Measurements from ENCODE around the gene C2orf80. TPM values are rescaled to one million over a fixed set of nuclear protein-coding genes. Genes with fewer than 3 reads are reported as not detected.
"Not testable (repeated sequence)": the region's sequence is repeated elsewhere in the genome, so short reads cannot be mapped to it uniquely, and the experiment has no call there.

Gene C2orf80
- total RNA-seq (2014; rRNA removed; shearing (Covaris generic); ENCODE audit: low replicate concordance), result not detected in 2 replicates

DNA sequence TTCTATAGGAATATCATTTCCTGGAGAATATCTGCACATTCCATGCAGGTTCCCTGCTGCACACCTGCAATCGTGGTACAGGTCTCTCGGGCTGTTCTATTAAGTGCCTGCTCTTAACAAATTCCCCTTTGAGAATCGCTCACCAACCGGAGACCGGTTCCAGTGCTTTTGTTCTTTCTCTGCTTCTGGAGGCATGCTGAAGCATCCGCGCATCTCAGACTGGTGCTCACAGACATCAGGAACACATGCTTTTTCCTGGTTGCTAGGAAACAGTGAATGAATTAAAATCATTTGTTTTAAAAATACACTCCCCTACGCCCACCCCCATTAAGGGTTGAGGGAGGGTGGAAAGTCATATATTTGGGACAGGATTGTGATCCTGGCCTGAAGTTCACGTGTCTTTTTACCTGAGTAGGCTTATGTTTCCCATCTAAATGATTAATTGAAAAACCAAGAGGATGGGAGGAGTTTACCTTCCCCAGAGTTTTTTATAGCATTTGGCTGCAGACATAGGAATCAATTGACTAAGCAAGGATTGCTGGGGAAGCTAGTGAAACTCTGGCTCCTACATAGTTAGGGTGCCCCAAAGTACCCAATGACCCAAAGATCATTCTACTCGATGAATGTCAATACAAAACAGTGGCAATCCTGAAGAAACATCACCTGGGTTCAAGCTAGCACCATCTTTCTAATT, at the start of gene C2orf80:
Gene C2orf80 (minus strand): TSS at position 221 of the 694 bp plus-strand sequence. CDS start 3,044 bp downstream, outside the sequence.
- no peaks in the 10 kb centered on the region for H3K27me3 ChIP-seq (ENCODE audit: low read length)
- H4K20me1 ChIP-seq (ENCODE audit: insufficient read depth, low read depth, low read length), result no peaks in the 10 kb centered on the region
- H3K36me3 ChIP-seq (ENCODE audit: insufficient read depth, low read length), result no peaks in the 10 kb centered on the region
- no peak within 1 kb of the TSS for H2AFZ ChIP-seq (ENCODE audit: low read length)
- no peaks in the 10 kb centered on the region for H3K4me1 ChIP-seq (ENCODE audit: low read length)
- H3K9ac ChIP-seq (ENCODE audit: low read length), result no peak within 1 kb of the TSS
- no peaks in the 10 kb centered on the region for H3K9me3 ChIP-seq (ENCODE audit: low read length)
- no peaks in the 10 kb centered on the region for H3K79me2 ChIP-seq (ENCODE audit: low read length)
- no peaks in the 10 kb centered on the region for H3K9me2 ChIP-seq (replicated peaks; ENCODE audit: insufficient read depth, low read length)
- no peak within 1 kb of the TSS for H3K4me3 ChIP-seq (ENCODE audit: low read length)
- DNase-seq, result no peak
- H3K4me2 ChIP-seq (ENCODE audit: low read depth, low read length, poor library complexity, severe bottlenecking), result no peak within 1 kb of the TSS
- H3K27ac ChIP-seq (ENCODE audit: low read length), result no peak within 1 kb of the TSS

- no peaks in the 10 kb centered on the region for H3K79me2 ChIP-seq (ENCODE audit: low read length)
- DNase-seq, result no peak
- no peaks in the 10 kb centered on the region for H3K27me3 ChIP-seq (ENCODE audit: low read length)
- H3K9me3 ChIP-seq (ENCODE audit: low read length), result no peaks in the 10 kb centered on the region
- no peak overlapping the region for H2AFZ ChIP-seq (ENCODE audit: low read length)
- peaks cover 31% of the 10 kb centered on the region for H3K36me3 ChIP-seq (ENCODE audit: insufficient read depth, low read length)
- no peak overlapping the region for H3K4me2 ChIP-seq (ENCODE audit: low read depth, low read length, poor library complexity, severe bottlenecking)
- H3K4me3 ChIP-seq (ENCODE audit: low read length), result no peak overlapping the region
- no peak overlapping the region for H3K27ac ChIP-seq (ENCODE audit: low read length)
- no peaks in the 10 kb centered on the region for H3K4me1 ChIP-seq (ENCODE audit: low read length)
- H3K9me2 ChIP-seq (replicated peaks; ENCODE audit: insufficient read depth, low read length), result no peaks in the 10 kb centered on the region
- no peaks in the 10 kb centered on the region for H4K20me1 ChIP-seq (ENCODE audit: insufficient read depth, low read depth, low read length)
- no peak overlapping the region for H3K9ac ChIP-seq (ENCODE audit: low read length)
Measured at GRCh38 chr2:208235860-208236259, 46.0 kb upstream of the C2orf80 start.

DNA sequence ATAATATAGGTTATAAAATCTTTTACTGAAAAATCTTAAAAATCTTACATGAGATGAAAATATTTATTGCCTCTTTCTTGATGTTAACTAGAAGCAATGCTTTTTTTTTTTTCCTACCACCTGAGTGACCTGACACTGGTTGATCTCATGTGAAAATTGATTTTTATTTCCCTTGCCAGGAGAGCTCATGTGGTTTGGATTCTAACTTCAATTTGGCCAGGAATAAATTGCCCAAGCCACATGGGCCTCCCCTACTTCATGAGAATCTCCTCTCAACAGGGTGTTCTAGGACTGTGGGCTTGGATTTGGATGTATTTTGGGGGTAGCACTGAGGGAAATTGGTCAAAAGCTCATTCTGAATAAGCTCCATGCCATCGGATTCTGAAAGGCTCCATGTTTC, 45.0 kb upstream of the C2orf80 start:
- Histone ChIP-seq H4K20me1 (ENCODE audit: insufficient read depth, low read depth, low read length) (no peaks in the 10 kb centered on the region), H3K9ac (ENCODE audit: low read length) (no peak overlapping the region), H2AFZ (ENCODE audit: low read length) (no peak overlapping the region), H3K27me3 (ENCODE audit: low read length) (no peaks in the 10 kb centered on the region), H3K4me3 (ENCODE audit: low read length) (no peak overlapping the region), H3K36me3 (ENCODE audit: insufficient read depth, low read length) (peaks cover 24% of the 10 kb centered on the region), H3K9me2 (replicated peaks; ENCODE audit: insufficient read depth, low read length) (no peaks in the 10 kb centered on the region), H3K27ac (ENCODE audit: low read length) (no peak overlapping the region), H3K79me2 (ENCODE audit: low read length) (no peaks in the 10 kb centered on the region), H3K9me3 (ENCODE audit: low read length) (no peaks in the 10 kb centered on the region), H3K4me1 (ENCODE audit: low read length) (no peaks in the 10 kb centered on the region), H3K4me2 (ENCODE audit: low read depth, low read length, poor library complexity, severe bottlenecking) (no peak overlapping the region)
- no peak for DNase-seq

DNA sequence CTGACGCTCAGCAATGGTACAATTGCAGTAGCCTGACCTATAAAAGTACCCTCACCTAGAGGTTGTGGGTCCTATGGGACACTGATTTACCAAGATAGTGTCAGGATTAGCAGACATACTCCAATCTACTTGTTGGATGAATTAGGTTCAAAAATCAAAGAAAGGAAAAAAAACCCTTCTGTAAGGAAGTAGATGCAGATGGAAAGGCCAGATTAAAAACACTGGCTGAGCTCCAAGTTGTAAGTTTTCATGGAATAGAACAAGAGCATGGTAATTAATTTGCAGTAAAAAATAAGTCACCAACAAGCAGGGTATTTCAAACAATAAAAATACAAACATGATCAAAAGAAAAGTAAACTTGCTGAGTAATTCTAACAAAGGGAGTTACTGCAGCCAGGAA, 38.6 kb upstream of the C2orf80 start:
- no peaks in the 10 kb centered on the region for H3K36me3 ChIP-seq (ENCODE audit: insufficient read depth, low read length)
- H3K4me1 ChIP-seq (ENCODE audit: low read length), result no peaks in the 10 kb centered on the region
- no peaks in the 10 kb centered on the region for H3K9me2 ChIP-seq (replicated peaks; ENCODE audit: insufficient read depth, low read length)
- no peak for DNase-seq
- H4K20me1 ChIP-seq (ENCODE audit: insufficient read depth, low read depth, low read length), result no peaks in the 10 kb centered on the region
- no peak overlapping the region for H3K4me2 ChIP-seq (ENCODE audit: low read depth, low read length, poor library complexity, severe bottlenecking)
- H3K27ac ChIP-seq (ENCODE audit: low read length), result no peak overlapping the region
- no peak overlapping the region for H3K4me3 ChIP-seq (ENCODE audit: low read length)
- H3K9me3 ChIP-seq (ENCODE audit: low read length), result no peaks in the 10 kb centered on the region
- no peak overlapping the region for H3K9ac ChIP-seq (ENCODE audit: low read length)
- no peak overlapping the region for H2AFZ ChIP-seq (ENCODE audit: low read length)
- H3K79me2 ChIP-seq (ENCODE audit: low read length), result no peaks in the 10 kb centered on the region
- no peaks in the 10 kb centered on the region for H3K27me3 ChIP-seq (ENCODE audit: low read length)

DNA sequence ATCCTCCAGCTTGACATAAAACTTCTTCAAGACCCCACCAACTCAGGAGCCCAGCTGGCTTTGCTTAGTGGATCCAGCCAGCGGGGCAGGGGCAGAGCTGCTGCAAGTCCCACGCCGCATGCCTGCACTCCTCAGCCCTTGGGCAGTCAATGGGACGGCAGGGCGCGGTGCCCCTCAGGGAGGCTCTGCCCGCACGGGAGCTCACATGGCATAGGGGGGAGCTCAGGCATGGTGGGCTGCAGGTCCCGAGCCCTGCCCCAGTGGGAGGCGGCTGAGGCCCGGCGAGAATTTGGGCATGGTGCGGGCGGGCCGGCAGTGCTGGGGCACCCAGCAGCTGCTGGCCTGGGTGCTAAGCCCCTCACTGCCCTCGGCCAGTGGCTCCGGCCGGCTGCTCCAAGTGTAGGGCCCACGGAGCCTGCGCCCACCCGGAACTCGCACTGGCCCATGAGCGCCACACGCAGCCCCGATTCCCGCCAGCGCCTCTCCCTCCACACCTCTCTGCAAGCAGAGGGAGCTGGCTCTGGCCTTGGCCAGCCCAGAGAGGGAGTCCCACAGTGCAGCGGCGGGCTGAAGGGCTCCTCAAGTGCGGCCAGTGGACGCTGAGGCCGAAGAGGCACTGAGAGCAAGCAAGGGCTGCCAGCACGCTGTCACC, 37.9 kb upstream of the C2orf80 start:
- H3K27ac ChIP-seq (ENCODE audit: low read length), result no peak overlapping the region

GRCh38 chr2:208224802-208225201, 35.0 kb upstream of the C2orf80 start:
- H3K9me2 ChIP-seq (replicated peaks; ENCODE audit: insufficient read depth, low read length), result no peaks in the 10 kb centered on the region
- H3K36me3 ChIP-seq (ENCODE audit: insufficient read depth, low read length), result no peaks in the 10 kb centered on the region
- no peak overlapping the region for H3K4me2 ChIP-seq (ENCODE audit: low read depth, low read length, poor library complexity, severe bottlenecking)
- H3K4me3 ChIP-seq (ENCODE audit: low read length), result no peak overlapping the region
- no peak for DNase-seq
- no peak overlapping the region for H3K9ac ChIP-seq (ENCODE audit: low read length)
- no peak overlapping the region for H3K27ac ChIP-seq (ENCODE audit: low read length)
- no peak overlapping the region for H2AFZ ChIP-seq (ENCODE audit: low read length)
- no peaks in the 10 kb centered on the region for H3K27me3 ChIP-seq (ENCODE audit: low read length)
- no peaks in the 10 kb centered on the region for H3K9me3 ChIP-seq (ENCODE audit: low read length)
- H3K79me2 ChIP-seq (ENCODE audit: low read length), result no peaks in the 10 kb centered on the region
- no peaks in the 10 kb centered on the region for H4K20me1 ChIP-seq (ENCODE audit: insufficient read depth, low read depth, low read length)
- no peaks in the 10 kb centered on the region for H3K4me1 ChIP-seq (ENCODE audit: low read length)

More for the DNA sequence above, 37.9 kb upstream of the C2orf80 start:
- H3K79me2 ChIP-seq (ENCODE audit: low read length), result no peaks in the 10 kb centered on the region
- no peaks in the 10 kb centered on the region for H3K9me2 ChIP-seq (replicated peaks; ENCODE audit: insufficient read depth, low read length)
- no peaks in the 10 kb centered on the region for H3K36me3 ChIP-seq (ENCODE audit: insufficient read depth, low read length)
- H3K4me2 ChIP-seq (ENCODE audit: low read depth, low read length, poor library complexity, severe bottlenecking), result no peak overlapping the region
- H3K9me3 ChIP-seq (ENCODE audit: low read length), result no peaks in the 10 kb centered on the region
- H2AFZ ChIP-seq (ENCODE audit: low read length), result no peak overlapping the region
- no peaks in the 10 kb centered on the region for H4K20me1 ChIP-seq (ENCODE audit: insufficient read depth, low read depth, low read length)
- DNase-seq, result no peak
- no peak overlapping the region for H3K9ac ChIP-seq (ENCODE audit: low read length)
- H3K4me3 ChIP-seq (ENCODE audit: low read length), result no peak overlapping the region
- H3K27me3 ChIP-seq (ENCODE audit: low read length), result no peaks in the 10 kb centered on the region
- H3K4me1 ChIP-seq (ENCODE audit: low read length), result no peaks in the 10 kb centered on the region

GRCh38 chr2:208222351-208222750, 32.5 kb upstream of the C2orf80 start:
- no peaks in the 10 kb centered on the region for H3K27me3 ChIP-seq (ENCODE audit: low read length)
- no peaks in the 10 kb centered on the region for H3K4me1 ChIP-seq (ENCODE audit: low read length)
- H3K9ac ChIP-seq (ENCODE audit: low read length), result no peak overlapping the region
- no peak for DNase-seq
- no peaks in the 10 kb centered on the region for H3K79me2 ChIP-seq (ENCODE audit: low read length)
- H4K20me1 ChIP-seq (ENCODE audit: insufficient read depth, low read depth, low read length), result no peaks in the 10 kb centered on the region
- H3K9me3 ChIP-seq (ENCODE audit: low read length), result no peaks in the 10 kb centered on the region
- H3K36me3 ChIP-seq (ENCODE audit: insufficient read depth, low read length), result no peaks in the 10 kb centered on the region
- H3K9me2 ChIP-seq (replicated peaks; ENCODE audit: insufficient read depth, low read length), result no peaks in the 10 kb centered on the region
- no peak overlapping the region for H2AFZ ChIP-seq (ENCODE audit: low read length)
- no peak overlapping the region for H3K4me2 ChIP-seq (ENCODE audit: low read depth, low read length, poor library complexity, severe bottlenecking)
- H3K27ac ChIP-seq (ENCODE audit: low read length), result no peak overlapping the region
- H3K4me3 ChIP-seq (ENCODE audit: low read length), result no peak overlapping the region

DNA sequence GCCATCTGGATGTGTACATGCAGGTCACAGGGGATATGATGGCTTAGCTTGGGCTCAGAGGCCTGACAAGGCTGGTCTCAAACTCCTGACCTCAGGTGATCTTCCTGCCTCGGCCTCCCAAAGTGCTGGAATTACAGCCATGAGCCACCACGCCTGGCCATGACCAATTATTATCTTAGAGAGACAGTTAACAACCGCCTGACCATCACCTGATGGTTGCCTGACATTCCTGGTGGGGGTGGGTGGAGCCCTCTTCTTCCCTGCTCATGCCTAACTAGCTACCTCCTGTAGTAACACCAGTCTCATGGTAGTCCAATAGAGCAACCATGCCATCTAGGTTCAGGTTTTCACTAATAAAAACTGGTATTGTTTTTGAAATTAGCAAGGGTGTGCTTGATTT, 32.0 kb upstream of the C2orf80 start:
- not testable (repeated sequence) for H2AFZ ChIP-seq (ENCODE audit: low read length); H3K9ac ChIP-seq (ENCODE audit: low read length); H3K9me2 ChIP-seq (replicated peaks; ENCODE audit: insufficient read depth, low read length); H4K20me1 ChIP-seq (ENCODE audit: insufficient read depth, low read depth, low read length); H3K4me2 ChIP-seq (ENCODE audit: low read depth, low read length, poor library complexity, severe bottlenecking); DNase-seq; H3K27ac ChIP-seq (ENCODE audit: low read length); H3K4me3 ChIP-seq (ENCODE audit: low read length); H3K27me3 ChIP-seq (ENCODE audit: low read length); H3K36me3 ChIP-seq (ENCODE audit: insufficient read depth, low read length); H3K79me2 ChIP-seq (ENCODE audit: low read length); H3K9me3 ChIP-seq (ENCODE audit: low read length); H3K4me1 ChIP-seq (ENCODE audit: low read length)

Measured in Karpas-422 (cell line).